ENCODE results near the gene SOX10. TPM values are rescaled to one million over a fixed set of nuclear protein-coding genes. Genes with fewer than 3 reads are reported as not detected.
A peak's percentile ranks its signal among the peaks of the same experiment; 100 is the strongest.
"Not testable (repeated sequence)": the region's sequence is repeated elsewhere in the genome, so short reads cannot be mapped to it uniquely, and the experiment has no call there.

SOX10 gene
- total and polyA plus RNA-seq, 9 of the 15 experiments (the other 6 are each of a cell fraction or from before 2014, with no cell fraction given), result not detected

DNA sequence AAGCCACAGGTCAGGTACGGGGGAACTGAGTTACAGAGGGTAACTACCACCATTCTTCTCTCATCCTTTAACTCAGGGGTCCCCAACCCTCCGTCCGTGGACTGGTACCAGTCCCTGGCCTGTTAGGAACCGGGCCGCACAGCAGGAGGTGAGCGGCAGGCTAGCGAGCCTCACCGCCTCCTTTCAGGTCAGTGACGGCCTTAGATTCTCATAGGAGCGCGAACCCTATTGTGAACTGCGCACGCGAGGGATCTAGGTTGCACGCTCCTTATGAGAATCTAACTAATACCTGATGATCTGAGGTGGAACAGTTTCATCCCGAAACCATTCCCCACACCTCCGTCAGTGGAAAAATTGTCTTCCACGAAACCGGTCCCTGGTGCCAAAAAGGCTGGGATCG lies 31.7 kb downstream of the SOX10 start:
- H4K20me1 ChIP-seq (replicated peaks; ENCODE audit: control insufficient read depth, insufficient read depth, low read length); CTCF ChIA-PET (ENCODE audit: low intra/inter-chr PET ratio); BruUV-seq (replicated peaks); H3K27me3 ChIP-seq (ENCODE audit: control insufficient read depth in 2 of 2, insufficient read depth in 2 of 2, low read length in 2 of 2); in situ Hi-C loops (cut with MboI); H3K9me3 ChIP-seq (replicated peaks; ENCODE audit: control insufficient read depth, insufficient read depth, low read depth, low read length); FAIRE-seq; H3K9me1 ChIP-seq (ENCODE audit: control insufficient read depth, insufficient read depth, low read length): not testable (repeated sequence)
- H3K9ac ChIP-seq (ENCODE audit: insufficient read depth in 1 of 2, low read depth in 2 of 2, low read length in 2 of 2), result peak overlapping the region; percentile 83 to 100; a peak in 2 of 4 replicates
- ATAC-seq (peak; percentile 39), DNase-seq (ENCODE audit: extremely low read depth in 1 of 4, low spot score in 3 of 4) (peak in 1 of 4 experiments; percentile 12)
- H3K36me3 ChIP-seq (ENCODE audit: control insufficient read depth, insufficient read depth, low read length), result peaks cover 13% of the 10 kb centered on the region
- peaks cover 7 to 20% of the 10 kb centered on the region in 2 experiments; a peak in 3 of 5 replicates for H3K4me1 ChIP-seq (replicated peaks in 1 of 2; ENCODE audit: control insufficient read depth in 2 of 2, insufficient read depth in 2 of 2, low read length in 2 of 2)
- intact Hi-C loops (cut with micrococcal nuclease), result loop anchor here (10.0 kb wide), 1 partner anchor 72 kb away; no protein-coding TSS in a partner anchor
- TF ChIP-seq, protein P1, sequence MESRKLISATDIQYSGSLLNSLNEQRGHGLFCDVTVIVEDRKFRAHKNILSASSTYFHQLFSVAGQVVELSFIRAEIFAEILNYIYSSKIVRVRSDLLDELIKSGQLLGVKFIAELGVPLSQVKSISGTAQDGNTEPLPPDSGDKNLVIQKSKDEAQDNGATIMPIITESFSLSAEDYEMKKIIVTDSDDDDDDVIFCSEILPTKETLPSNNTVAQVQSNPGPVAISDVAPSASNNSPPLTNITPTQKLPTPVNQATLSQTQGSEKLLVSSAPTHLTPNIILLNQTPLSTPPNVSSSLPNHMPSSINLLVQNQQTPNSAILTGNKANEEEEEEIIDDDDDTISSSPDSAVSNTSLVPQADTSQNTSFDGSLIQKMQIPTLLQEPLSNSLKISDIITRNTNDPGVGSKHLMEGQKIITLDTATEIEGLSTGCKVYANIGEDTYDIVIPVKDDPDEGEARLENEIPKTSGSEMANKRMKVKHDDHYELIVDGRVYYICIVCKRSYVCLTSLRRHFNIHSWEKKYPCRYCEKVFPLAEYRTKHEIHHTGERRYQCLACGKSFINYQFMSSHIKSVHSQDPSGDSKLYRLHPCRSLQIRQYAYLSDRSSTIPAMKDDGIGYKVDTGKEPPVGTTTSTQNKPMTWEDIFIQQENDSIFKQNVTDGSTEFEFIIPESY (CRISPR knock-in tag; IDR thresholded peaks at IDR 0.05), result peak; percentile 61; the same call in 1 of the 2 replicates
- H3K79me2 ChIP-seq (ENCODE audit: control insufficient read depth, insufficient read depth, low read length), result peaks cover 27% of the 10 kb centered on the region
- H3K27ac ChIP-seq (ENCODE audit: extremely low read depth, low read depth, low read length), result 0 out of 3 replicates have a peak overlapping the region, but pooled peaks have one; percentile 42
- POLR2A ChIA-PET, result interaction anchor here (0.5 to 1.1 kb wide), 4 partner anchors 54 to 412 kb away, joined by 3 to 5 read pairs (median 3); partner anchors contain the start of gene ANKRD54
- peak overlapping the region; percentile 95 for H2AFZ ChIP-seq (ENCODE audit: low read depth, low read length)
- H3K4me3 ChIP-seq, result peak overlapping the region; percentile 82
- 14% methylated on average over 12 of the region's 20 CpGs for WGBS (ENCODE audit: insufficient coverage, low coverage, missing lambda C conversion rate)
- peak overlapping the region; percentile 98 for H3K4me2 ChIP-seq (ENCODE audit: insufficient read depth, low read length)

DNA sequence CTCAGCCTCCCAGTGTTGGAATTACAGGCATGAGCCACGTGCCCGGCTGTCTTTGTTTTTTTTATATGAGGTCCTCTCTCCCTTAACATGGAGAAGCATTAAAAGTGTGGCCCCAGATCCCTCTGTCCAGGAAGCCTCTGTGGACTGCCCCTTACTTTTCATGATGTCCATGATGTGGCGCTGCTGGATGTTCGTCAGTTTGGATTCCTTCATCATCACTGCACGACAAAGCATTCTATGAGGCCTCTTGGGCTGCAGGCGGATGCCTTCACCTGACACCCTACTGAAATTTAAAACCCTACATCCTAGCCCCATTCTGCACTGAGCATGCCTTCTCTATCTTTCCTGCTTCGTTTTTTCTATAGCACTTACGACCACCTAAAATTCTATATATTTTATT lies 33.0 kb downstream of the SOX10 start:
- no peak overlapping the region for H3K27ac ChIP-seq (ENCODE audit: extremely low read depth, low read depth, low read length)
- FAIRE-seq (peak; percentile 65), DNase-seq (ENCODE audit: extremely low read depth in 1 of 4, low spot score in 3 of 4) (peak in 2 of 4 experiments; percentile 32 to 57), ATAC-seq (peak; percentile 54)
- H3K9me3 ChIP-seq (replicated peaks; ENCODE audit: control insufficient read depth, insufficient read depth, low read depth, low read length), result no peaks in the 10 kb centered on the region
- no peaks in the 10 kb centered on the region; the same call in 2 of the 3 replicates for H3K36me3 ChIP-seq (ENCODE audit: control insufficient read depth, insufficient read depth, low read length)
- no peaks in the 10 kb centered on the region for H3K27me3 ChIP-seq (ENCODE audit: control insufficient read depth in 2 of 2, insufficient read depth in 2 of 2, low read length in 2 of 2)
- H3K4me2 ChIP-seq (ENCODE audit: insufficient read depth, low read length), result no peak overlapping the region
- ChIA-PET CTCF (ENCODE audit: low intra/inter-chr PET ratio) (no interaction called here), POLR2A (interaction anchor here (0.7 kb wide), 1 partner anchor 148 kb away, joined by 3 read pairs; no protein-coding TSS in a partner anchor)
- H3K9ac ChIP-seq (ENCODE audit: insufficient read depth in 1 of 2, low read depth in 2 of 2, low read length in 2 of 2), result peak overlapping the region in 1 of 2 experiments; percentile 17; a peak in 1 of 4 replicates
- intact Hi-C loops (cut with micrococcal nuclease) (loop anchor here (10.0 kb wide), 1 partner anchor 73 kb away; no protein-coding TSS in a partner anchor), in situ Hi-C loops (cut with MboI) (no loop called here)
- peaks cover 7 to 20% of the 10 kb centered on the region in 2 experiments; a peak in 3 of 5 replicates for H3K4me1 ChIP-seq (replicated peaks in 1 of 2; ENCODE audit: control insufficient read depth in 2 of 2, insufficient read depth in 2 of 2, low read length in 2 of 2)
- H3K4me3 ChIP-seq, result no peak overlapping the region
- 45% methylated on average over 7 of the region's 8 CpGs for WGBS (ENCODE audit: insufficient coverage, low coverage, missing lambda C conversion rate)
- peaks cover 21% of the 10 kb centered on the region for H3K79me2 ChIP-seq (ENCODE audit: control insufficient read depth, insufficient read depth, low read length)
- no peaks in the 10 kb centered on the region for H3K9me1 ChIP-seq (ENCODE audit: control insufficient read depth, insufficient read depth, low read length)
- H4K20me1 ChIP-seq (replicated peaks; ENCODE audit: control insufficient read depth, insufficient read depth, low read length), result 0 out of 2 replicates have a peak, but pooled peaks cover 3% of the 10 kb centered on the region
- BruUV-seq (replicated peaks), result no TSS peak
- peak overlapping the region; percentile 60; the same call in 1 of the 2 replicates for H2AFZ ChIP-seq (ENCODE audit: low read depth, low read length)
- no peak for TF ChIP-seq DMBX1 (CRISPR knock-in tag; IDR thresholded peaks at IDR 0.05; ENCODE audit: borderline replicate concordance)
- no peak for TF ChIP-seq GABPB2 (CRISPR knock-in tag; conservative IDR thresholded peaks at IDR 0.05)
- peak; percentile 68; the same call in 1 of the 2 replicates for TF ChIP-seq MTA1 (IDR thresholded peaks at IDR 0.05; ENCODE audit: borderline replicate concordance)
- no peak for TF ChIP-seq TBL1XR1 (IDR thresholded peaks at IDR 0.05; ENCODE audit: low read length in 2 of 2)
- TF ChIP-seq, protein P2, sequence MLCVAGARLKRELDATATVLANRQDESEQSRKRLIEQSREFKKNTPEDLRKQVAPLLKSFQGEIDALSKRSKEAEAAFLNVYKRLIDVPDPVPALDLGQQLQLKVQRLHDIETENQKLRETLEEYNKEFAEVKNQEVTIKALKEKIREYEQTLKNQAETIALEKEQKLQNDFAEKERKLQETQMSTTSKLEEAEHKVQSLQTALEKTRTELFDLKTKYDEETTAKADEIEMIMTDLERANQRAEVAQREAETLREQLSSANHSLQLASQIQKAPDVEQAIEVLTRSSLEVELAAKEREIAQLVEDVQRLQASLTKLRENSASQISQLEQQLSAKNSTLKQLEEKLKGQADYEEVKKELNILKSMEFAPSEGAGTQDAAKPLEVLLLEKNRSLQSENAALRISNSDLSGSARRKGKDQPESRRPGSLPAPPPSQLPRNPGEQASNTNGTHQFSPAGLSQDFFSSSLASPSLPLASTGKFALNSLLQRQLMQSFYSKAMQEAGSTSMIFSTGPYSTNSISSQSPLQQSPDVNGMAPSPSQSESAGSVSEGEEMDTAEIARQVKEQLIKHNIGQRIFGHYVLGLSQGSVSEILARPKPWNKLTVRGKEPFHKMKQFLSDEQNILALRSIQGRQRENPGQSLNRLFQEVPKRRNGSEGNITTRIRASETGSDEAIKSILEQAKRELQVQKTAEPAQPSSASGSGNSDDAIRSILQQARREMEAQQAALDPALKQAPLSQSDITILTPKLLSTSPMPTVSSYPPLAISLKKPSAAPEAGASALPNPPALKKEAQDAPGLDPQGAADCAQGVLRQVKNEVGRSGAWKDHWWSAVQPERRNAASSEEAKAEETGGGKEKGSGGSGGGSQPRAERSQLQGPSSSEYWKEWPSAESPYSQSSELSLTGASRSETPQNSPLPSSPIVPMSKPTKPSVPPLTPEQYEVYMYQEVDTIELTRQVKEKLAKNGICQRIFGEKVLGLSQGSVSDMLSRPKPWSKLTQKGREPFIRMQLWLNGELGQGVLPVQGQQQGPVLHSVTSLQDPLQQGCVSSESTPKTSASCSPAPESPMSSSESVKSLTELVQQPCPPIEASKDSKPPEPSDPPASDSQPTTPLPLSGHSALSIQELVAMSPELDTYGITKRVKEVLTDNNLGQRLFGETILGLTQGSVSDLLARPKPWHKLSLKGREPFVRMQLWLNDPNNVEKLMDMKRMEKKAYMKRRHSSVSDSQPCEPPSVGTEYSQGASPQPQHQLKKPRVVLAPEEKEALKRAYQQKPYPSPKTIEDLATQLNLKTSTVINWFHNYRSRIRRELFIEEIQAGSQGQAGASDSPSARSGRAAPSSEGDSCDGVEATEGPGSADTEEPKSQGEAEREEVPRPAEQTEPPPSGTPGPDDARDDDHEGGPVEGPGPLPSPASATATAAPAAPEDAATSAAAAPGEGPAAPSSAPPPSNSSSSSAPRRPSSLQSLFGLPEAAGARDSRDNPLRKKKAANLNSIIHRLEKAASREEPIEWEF (CRISPR knock-in tag; IDR thresholded peaks at IDR 0.05), result no peak
- TF ChIP-seq RBM39 (optimal IDR thresholded peaks at IDR 0.05; ENCODE audit: low read depth, low read length), result no peak
